GM12878 (cell line): ENCODE measurements around the gene CYREN. TPM values are rescaled to one million over a fixed set of nuclear protein-coding genes. Genes with fewer than 3 reads are reported as not detected.

Source experiments
- BRCA1 ChIP-seq: IDR thresholded peaks from 2 replicates; pipeline ENCODE4 v1.6.1; 2011; ENCODE audit warnings: low read depth, low read length, improper control_type of control experiment
- E2F8 ChIP-seq: fragments of 450-650 bp; IDR thresholded peaks from 2 replicates; pipeline ENCODE4 v1.6.1; 2018; ENCODE audit warnings: mild to moderate bottlenecking, low read depth, moderate library complexity; ENCODE audit not compliant: partially characterized antibody
- ELK1 ChIP-seq: IDR thresholded peaks from 2 replicates; pipeline ENCODE4 v1.6.1; 2012; ENCODE audit warnings: low read depth, low read length, improper control_type of control experiment
- FOXK2 ChIP-seq: fragments of 450-650 bp; IDR thresholded peaks from 2 replicates; pipeline ENCODE4 v1.6.1; 2017; ENCODE audit warnings: mild to moderate bottlenecking, moderate library complexity
- GATAD2B ChIP-seq: fragments of 450-650 bp; conservative IDR thresholded peaks from 2 replicates; pipeline ENCODE4 v1.6.1; 2017; ENCODE audit warnings: low read depth, mild to moderate bottlenecking, moderate library complexity
- HCFC1 ChIP-seq: fragments of 150-350 bp; IDR thresholded peaks from 2 replicates; pipeline ENCODE4 v1.6.1; 2014; ENCODE audit warnings: low read length
- MTA3 ChIP-seq: IDR thresholded peaks from 2 replicates; pipeline ENCODE4 v1.6.1; 2012; ENCODE audit warnings: low read length, inconsistent platforms, borderline replicate concordance
- MYC ChIP-seq: IDR thresholded peaks from 2 replicates; pipeline ENCODE4 v1.6.1; 2011; ENCODE audit warnings: mild to moderate bottlenecking, low read length, moderate library complexity, inconsistent platforms; ENCODE audit not compliant: insufficient read depth, insufficient replicate concordance, insufficient read length, severe bottlenecking
- PAX8 ChIP-seq: fragments of 450-650 bp; IDR thresholded peaks from 2 replicates; pipeline ENCODE4 v1.6.1; 2017; ENCODE audit warnings: mild to moderate bottlenecking, moderate library complexity
- STAT1 ChIP-seq: fragments of 450-650 bp; conservative IDR thresholded peaks from 2 replicates; pipeline ENCODE4 v1.6.1; 2014; ENCODE audit warnings: antibody characterized with exemption, mild to moderate bottlenecking
- STAT3 ChIP-seq: IDR thresholded peaks from 2 replicates; pipeline ENCODE4 v1.6.1; 2011; ENCODE audit warnings: low read depth, low read length, improper control_type of control experiment
- SUPT20H ChIP-seq: IDR thresholded peaks from 2 replicates; pipeline ENCODE4 v1.6.1; 2011; ENCODE audit warnings: low read depth, mild to moderate bottlenecking, low read length, moderate library complexity, borderline replicate concordance; ENCODE audit not compliant: control insufficient read depth
- TAF1 ChIP-seq: IDR thresholded peaks from 2 replicates; pipeline ENCODE4 v1.6.1; 2011; ENCODE audit warnings: mild to moderate bottlenecking, low read depth, low read length, borderline replicate concordance
- TARDBP ChIP-seq: IDR thresholded peaks from 2 replicates; pipeline ENCODE4 v1.6.1; 2016; ENCODE audit warnings: borderline replicate concordance
- TBL1XR1 ChIP-seq: IDR thresholded peaks from 2 replicates; pipeline ENCODE4 v1.6.1; 2012; ENCODE audit warnings: low read depth, low read length, improper control_type of control experiment
- USF2 ChIP-seq: IDR thresholded peaks from 2 replicates; pipeline ENCODE4 v1.6.1; 2011; ENCODE audit warnings: low read depth, low read length, improper control_type of control experiment, borderline replicate concordance
- ZBTB4 ChIP-seq: fragments of 450-650 bp; formaldehyde crosslinking; IDR thresholded peaks from 2 replicates; pipeline ENCODE4 v1.4.0; 2022; ENCODE audit warnings: mild to moderate bottlenecking, moderate library complexity
- ZBTB40 ChIP-seq: fragments of 450-650 bp; IDR thresholded peaks from 2 replicates; pipeline ENCODE4 v1.6.1; 2016; ENCODE audit warnings: mild to moderate bottlenecking, moderate library complexity, borderline replicate concordance
- polyA plus RNA-seq, 11 experiments: library from polyadenylated mRNA; depleted of rRNA in 4 of 11; unstranded in 6 of 11; stranded (reverse) in 5 of 11; fragments of >200 nt; fragmentation: Nextera tagmentation in 4 of 11; fragmentation: Illumina TruSeq in 1 of 11; extraction: Ambion mirVana in 4 of 11; extraction: Trizol in 1 of 11; gene quantifications; 1 replicate in 1 of 11; 2 replicates in 10 of 11; pipeline versions ENCODE4 v1.2.1 to v1.2.3, GENCODE V29; 2011 to 2016; ENCODE audit warnings: inconsistent platforms in 2 of 11, missing spikeins in 2 of 11, low read depth in 1 of 11
- total RNA-seq, 4 experiments: library from RNA; depleted of rRNA in 3 of 4; stranded (reverse); fragments of >200 nt in 3 of 4; fragmentation: Illumina TruSeq in 1 of 4; extraction: Trizol in 1 of 4; gene quantifications; 2 replicates each; pipeline versions ENCODE4 v1.2.1 to v1.2.3, GENCODE V29; 2013 to 2021

Gene CYREN
- total and polyA plus RNA-seq, 10 of the 15 experiments (the other 5 are each of a cell fraction or from before 2014, with no cell fraction given) = 8.7 to 64.3 (median 55.7) TPM

- TF ChIP-seq ZBTB40 (no peak), STAT1 (peak; percentile 48; the same call in 1 of the 2 replicates), STAT3 (0 out of 2 replicates have a peak, but pooled peaks have one; percentile 13), TBL1XR1 (peak; percentile 85; the same call in 1 of the 2 replicates), BRCA1 (no peak), ELK1 (no peak), MTA3 (no peak), SUPT20H (no peak), PAX8 (no peak), TAF1 (peak; percentile 76), USF2 (no peak), ZBTB4 (CRISPR knock-in tag) (no peak), HCFC1 (peak; percentile 12; the same call in 1 of the 2 replicates), GATAD2B (0 out of 2 replicates have a peak, but pooled peaks have one; percentile 79), FOXK2 (no peak), TARDBP (peak; percentile 59; the same call in 1 of the 2 replicates), E2F8 (peak; percentile 49), MYC (no peak)
These were observed 16.3 kb upstream of the CYREN start (continued) for GRCh38 chr7:135186841-135187253.
